LHCN-M2 (cell line): ENCODE measurements around the gene FAM193B. TPM values are rescaled to one million over a fixed set of nuclear protein-coding genes. Genes with fewer than 3 reads are reported as not detected.

Experiments
- DNase-seq: peaks from one replicate; pipeline ENCODE4 v3.0.0-alpha.2; 2012; ENCODE audit warnings: low read depth
- total RNA-seq: library from RNA; depleted of rRNA; stranded (reverse); fragments of >200 nt; gene quantifications from 2 replicates; pipeline ENCODE4 v1.2.3, GENCODE V29; 2014

FAM193B gene
- total RNA-seq, 1 experiment from 2014 or later, result 24.5 TPM

DNA sequence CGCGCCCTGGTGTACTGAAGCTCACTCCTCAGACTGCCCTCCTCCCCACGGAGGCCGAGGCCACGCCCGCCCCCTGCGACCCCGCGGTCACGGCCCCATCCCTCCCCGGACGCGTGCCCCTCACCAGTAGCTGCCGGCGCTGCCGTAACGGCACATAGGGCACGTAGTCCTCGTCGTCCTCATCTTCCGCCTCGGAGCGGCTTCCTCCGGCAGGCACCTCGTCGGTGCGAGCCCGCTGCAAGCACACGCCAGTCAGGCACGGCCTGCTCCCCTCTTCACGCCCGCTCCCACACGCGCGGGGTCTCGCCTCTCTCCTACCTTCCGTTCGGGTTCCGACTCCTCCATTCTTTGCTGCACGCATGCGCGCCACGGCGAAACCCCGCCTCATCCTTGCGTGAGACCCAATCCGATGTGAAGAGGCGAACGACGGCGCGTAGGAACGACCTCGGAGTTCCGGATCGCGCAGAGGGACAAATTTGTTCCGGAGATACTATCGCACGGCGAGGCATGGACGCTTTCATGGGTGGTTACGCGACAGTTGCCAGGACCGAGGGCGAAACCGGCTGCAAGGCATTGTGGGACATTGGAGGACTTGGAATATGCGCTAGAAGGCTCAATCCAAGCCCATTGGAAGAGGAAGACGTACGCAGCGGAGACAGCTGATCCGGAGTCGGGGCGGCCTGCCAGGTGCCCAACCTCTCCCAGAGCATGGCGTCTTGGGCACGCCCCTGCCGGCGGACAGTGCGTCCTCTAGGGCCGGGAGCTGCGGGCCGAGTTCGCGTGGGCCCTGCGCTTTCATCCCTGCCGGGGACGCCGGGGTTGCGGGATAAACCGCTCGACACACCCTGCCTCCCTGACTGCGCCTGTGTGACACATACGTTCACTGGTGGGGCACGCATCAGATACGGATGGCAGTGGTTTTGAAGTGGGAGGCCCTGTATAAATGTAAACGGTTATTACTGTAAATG is 37.5 kb downstream of the FAM193B start, which contains the start of gene DDX41:
TSS of gene DDX41 (minus strand) at position 361 of the 968 bp plus-strand sequence. CDS start at position 345, 16 bp downstream.
- peak; percentile 99 for DNase-seq

DNA sequence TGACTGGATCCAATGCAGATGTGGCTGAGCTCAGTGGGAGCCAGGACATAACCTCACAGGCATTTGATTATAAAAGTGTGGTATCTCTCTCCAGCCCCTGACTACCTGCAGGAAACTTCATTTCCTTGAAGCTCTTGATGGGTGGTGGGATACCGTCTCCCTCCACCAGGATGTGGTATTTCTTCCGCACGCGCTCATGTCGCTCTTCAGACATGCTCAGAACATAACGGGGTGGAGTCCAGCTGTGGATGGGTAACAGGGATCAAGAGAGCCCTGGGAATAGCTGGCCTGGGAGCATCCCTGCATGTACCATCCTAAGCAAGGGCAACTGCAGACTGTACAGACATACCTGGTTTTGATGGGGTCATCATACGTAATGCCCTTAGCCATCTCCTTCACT is 38.8 kb downstream of the FAM193B start:
- no peak for DNase-seq

DNA sequence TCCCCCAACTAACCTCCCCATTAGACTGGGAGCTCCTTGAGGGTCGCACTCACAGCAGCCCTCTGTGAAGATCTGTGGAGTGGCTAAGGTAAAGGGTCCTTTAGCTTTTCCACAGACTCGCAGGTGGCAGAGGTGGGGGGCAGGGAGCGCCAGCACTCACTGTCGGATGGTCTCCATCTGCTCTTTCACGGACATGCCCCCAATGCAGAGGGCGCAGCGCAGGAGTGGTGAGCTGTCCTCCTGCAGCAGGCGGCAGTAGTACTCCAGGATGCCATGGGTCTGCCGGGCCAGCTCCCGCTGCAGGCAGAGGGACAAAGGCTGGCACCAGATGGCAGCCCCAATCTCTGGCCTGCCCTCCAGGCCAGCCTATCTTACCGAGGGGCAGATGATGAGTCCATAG is 39.8 kb downstream of the FAM193B start:
- no peak for DNase-seq

DNA sequence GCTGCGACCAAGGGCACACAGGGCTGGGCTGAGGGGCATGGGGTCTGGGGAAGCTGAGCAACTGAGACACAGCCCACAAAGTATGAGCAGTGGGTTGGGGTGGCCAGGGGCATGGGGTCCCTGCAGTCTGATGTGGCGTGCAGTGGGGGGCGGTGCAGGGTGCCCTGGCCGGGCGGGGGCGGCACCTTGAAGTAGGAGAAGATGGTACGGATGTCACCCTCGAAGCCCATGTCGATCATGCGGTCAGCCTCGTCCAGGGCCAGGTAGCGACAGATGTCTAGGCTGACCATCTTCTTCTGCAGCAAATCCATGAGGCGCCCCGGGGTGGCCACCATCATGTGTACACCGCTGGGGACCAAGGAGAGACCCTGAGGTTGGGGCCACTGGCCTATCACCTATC is 40.9 kb downstream of the FAM193B start:
- no peak for DNase-seq

DNA sequence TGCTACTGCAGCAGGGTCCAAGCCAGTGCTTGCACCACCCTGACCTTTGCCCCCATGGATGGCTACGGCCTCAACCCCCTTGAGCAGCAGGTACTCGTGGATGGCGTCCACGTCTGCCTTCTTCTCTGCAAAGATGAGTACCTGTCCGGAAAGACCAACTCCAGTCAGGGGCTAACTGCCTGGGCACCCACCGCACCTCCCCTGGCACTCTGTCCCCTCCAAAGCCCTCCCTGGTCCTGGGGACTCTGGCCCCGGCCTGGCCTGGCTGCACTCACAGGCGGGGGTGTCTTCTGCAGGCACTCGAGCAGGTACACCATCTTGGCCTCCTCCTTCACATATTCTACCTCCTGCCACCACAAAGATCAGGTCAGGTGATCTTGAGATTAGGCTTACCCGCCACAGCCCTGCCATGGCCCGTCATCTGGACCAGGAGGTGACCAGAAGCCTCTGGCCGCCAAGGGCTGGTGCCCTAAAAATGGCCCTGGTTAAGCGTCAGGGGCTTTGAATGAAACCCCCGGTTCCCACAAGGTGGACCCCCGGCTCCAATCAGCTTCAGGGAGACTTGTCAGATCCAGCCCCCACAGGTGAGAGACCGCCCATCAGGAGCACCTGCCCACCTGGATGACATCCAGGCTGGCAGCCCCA is 41.5 kb downstream of the FAM193B start:
- no peak for DNase-seq

DNA sequence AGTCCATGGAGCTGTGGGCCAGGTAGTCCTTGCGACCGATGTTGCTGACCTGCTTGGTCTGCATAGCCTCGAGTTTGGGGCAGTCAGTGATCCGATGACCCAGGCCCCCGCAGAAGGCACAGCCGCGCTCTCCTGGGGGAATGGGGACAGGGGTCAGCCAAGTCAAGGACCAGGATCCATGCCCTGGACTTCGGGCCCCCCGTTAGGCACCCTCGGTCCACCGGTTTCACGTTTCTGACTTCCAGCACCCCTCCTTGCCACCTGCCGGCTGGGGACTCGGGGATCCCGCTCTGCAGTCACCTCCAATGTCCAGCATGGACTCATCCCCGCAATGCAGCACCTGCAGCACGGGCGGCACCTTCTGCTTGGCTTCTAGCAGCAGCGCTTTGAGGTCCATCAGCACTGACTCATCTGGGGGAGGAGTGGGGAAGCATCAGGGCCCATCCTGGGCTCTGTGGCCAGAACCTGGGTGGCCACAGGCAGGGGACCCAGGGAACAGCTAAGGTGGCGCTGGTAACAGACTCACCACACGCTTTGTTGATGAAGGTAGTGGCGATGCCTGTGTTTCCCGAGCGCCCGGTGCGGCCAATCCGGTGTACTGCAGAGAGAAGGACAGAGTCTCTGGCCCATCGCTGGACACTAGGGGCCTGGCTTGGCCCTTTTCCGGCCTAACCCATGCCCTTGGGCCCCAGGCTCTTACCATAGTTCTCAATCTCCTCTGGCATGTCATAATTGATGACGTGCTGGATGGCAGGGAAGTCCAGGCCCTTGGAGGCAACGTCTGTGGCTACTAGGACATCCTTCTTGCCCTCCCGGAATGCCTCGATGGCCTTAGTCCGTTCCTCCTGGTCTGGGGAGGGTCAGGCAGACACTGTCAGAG is 42.3 kb downstream of the FAM193B start:
- DNase-seq, result no peak

DNA sequence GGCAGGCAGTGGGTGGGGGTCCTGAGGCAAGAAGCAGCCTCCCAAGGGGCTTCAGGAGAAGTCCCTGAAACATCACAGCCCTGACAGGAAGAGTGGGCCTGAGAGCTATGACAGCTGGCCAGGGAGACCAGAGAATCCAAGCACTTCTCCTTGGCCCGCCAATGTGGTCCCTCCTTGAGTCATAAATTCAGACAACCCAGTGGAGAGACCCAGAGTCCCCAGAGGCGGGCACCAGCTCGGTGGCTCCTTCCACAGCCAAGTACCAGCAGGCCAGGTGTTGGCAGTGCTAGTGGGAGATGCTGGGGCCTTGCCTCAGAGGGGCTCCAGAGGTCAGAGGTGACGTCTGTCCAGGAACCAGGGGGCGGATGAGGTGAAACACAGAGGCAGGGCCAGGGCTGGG is 43.2 kb downstream of the FAM193B start:
- no peak for DNase-seq

DNA sequence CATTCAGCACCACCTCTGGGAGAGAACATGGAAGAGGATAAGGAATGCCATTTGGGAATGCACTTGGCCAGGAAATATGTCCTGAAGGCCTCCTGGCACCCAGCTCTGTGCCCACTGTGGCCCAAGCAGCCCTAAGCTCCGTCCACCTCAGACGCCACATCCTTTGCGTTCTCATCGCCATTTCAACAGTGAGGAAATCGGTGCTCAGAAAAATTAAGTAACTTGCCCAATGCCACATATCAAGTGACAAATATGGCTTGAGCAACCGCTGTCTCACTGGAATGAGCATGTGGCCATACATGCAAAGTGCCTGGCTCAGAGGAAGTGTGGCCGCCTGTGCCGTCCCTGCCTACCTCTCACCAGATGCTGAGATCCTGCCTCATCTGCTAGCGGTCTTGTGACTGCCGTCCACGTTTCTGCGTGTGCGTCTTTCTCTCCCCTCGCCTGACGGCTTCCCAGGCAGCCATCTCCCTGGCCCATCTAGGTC is 43.8 kb downstream of the FAM193B start:
- DNase-seq, result no peak

DNA sequence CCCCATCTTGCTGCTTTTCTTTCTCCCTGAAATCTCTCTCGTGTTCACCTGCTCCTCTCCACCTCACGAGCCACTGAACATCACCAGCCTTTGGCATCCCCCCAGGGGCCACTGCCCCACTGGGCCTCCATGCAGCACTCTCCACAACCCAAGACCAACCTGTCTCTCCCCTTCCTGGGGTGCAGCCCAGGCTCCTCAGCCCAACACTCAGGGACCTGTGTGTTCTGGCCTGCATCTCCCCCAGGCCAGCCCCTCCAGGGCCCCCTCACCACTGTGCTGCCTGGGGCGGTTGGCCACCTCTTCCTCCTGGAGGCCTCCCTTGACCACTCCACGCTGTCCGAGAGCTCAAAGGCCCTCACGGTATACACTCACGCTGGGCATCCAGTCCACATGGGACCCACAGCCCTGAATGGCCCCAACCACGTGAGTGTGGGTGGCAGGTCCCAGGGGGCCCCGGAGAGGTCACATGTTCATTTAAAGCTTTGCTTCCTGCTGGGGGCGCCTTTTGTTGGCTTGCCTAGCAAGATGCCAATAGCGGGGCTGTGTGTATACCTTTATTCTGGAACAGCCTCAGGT is 44.3 kb downstream of the FAM193B start:
- no peak for DNase-seq

DNA sequence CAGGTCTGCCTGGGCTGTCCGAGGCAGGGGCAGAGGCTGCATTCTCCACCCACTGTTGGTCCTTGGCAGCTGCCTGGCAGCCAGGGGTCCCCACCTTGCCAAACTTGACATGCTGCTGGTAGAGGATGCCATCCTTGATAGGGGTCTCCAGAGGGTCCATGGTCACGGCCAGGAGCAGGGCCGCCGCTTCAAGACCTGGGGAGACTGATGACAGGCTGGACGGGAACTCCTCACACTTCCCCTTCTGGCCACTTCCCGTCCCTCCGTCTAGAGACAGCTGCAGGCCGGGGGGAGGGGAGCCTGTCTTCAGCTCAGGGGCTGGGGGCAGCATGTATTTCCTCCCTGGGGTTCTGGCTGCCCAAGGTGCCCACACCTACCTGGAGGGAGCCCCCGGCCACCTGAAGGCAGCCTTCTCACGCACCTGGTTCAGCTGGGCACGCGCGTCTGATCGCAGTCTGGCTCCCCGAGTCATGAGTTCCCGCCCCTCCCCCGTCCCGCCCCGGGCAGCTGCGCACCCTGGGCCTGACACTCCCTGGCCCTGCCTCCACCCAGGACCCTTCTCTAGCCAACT is 44.9 kb downstream of the FAM193B start, which contains the start of gene DOK3:
TSS of gene DOK3 (minus strand) at position 446 of the 571 bp plus-strand sequence. CDS start at position 160, 286 bp downstream.
- peak; percentile 58 for DNase-seq

DNA sequence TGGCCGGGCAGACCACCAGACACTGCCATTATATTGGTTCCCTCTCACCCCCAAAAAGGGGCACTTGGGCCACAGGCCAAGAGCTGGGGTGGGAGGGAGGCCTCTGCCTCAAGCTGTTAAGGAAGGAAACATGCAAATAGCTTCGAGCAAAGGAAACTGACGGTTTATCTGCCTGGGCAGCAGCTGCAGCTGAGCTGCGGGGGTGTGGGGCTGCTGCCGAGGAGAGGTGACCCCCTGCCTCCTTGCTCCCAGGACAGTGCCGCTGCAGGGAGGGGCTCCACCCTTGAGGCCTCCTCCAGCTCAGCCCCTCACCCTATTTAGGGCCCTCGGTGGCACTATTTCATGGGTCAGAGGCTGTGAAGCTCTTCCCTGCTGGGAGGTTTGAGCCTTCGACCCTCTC is 45.5 kb downstream of the FAM193B start:
- DNase-seq, result no peak

DNA sequence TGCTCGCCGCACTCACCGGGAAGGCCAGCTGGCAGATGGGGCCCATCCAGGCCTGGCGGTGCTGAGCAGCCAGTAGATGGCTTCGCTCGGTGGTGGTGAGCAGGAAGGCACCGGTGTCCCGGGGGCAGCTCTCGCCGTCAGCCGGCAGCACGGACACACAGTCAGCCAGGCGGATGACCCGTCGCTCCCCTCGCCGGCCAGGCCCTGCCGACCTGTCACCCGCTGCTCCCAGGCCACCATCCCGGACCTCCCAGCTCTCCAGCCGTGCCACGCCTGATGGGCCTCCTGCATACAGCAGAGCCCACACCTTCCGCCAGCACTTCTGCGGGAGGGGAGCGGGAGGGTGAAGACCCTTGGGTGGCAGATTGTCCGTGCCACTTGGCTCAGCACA is 46.1 kb downstream of the FAM193B start:
- DNase-seq, result no peak

DNA sequence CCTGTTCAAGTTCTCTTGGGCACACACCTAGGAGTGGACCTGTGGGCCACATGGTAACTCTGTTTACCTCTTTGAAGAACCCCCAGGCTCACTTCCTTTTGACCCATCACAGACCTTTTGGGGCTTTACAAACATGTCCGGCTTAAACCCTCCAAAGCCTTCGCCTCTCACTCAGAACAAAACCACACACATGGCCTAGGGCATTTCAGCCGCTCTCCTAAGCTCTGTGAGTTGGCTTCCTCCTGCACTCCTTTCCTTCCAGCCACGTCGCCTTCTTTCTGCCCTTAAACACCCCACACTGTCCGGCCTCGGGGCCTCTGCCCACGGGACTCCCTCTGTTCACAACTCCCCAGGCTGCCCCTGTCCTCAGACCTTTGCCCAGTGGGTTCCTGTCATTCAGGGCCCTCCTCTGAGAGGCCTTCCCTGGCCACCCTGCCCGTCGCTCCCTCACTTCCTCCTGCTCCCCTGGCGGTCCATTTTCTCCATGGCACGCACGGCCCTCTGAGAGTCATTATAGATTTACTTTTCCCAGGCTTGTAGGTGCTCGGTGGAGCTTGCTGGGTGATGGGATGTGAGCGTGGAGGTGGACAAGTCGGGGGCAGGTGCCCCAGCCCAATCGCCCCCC is 46.7 kb downstream of the FAM193B start:
- no peak for DNase-seq

DNA sequence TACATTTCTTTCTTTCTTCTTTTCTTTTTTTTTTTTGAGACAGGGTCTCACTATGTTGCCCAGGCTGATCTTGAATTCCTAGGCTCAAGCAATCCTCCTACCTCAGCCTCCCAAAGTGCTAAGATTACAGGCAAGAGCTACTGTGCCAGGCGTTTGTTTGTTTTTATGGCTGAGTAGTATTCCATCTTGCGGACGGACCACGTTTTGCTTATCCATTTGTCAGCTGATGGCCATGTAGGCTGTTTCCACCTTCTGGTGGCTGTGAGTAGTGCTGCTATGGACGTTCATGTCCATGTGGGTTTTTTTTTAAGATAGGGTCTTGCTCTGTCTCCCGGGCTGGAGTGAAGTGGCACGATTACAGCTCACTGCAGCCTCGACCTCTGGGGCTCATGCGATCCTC is 47.2 kb downstream of the FAM193B start:
- DNase-seq, result peak; percentile 26

DNA sequence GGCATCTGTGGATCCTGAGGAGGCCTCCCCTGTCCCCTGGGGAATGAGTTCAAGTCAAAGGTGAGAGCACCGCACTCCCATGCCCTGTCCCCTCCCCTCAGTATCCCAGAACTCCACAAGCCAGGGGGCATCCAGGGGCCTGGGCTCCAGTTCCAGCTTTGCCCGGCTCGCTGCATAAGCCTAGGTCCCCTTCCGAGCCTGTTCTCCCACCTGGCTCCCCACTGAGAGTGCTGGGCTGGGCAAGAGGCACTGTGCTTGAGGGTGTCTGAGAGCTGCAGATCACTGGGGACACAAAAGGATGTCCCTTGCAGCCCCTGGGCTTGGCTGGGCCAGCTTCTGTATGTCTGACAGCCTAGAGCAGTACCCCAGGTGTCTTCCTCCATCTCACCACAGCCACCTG is 49.3 kb downstream of the FAM193B start:
- no peak for DNase-seq

DNA sequence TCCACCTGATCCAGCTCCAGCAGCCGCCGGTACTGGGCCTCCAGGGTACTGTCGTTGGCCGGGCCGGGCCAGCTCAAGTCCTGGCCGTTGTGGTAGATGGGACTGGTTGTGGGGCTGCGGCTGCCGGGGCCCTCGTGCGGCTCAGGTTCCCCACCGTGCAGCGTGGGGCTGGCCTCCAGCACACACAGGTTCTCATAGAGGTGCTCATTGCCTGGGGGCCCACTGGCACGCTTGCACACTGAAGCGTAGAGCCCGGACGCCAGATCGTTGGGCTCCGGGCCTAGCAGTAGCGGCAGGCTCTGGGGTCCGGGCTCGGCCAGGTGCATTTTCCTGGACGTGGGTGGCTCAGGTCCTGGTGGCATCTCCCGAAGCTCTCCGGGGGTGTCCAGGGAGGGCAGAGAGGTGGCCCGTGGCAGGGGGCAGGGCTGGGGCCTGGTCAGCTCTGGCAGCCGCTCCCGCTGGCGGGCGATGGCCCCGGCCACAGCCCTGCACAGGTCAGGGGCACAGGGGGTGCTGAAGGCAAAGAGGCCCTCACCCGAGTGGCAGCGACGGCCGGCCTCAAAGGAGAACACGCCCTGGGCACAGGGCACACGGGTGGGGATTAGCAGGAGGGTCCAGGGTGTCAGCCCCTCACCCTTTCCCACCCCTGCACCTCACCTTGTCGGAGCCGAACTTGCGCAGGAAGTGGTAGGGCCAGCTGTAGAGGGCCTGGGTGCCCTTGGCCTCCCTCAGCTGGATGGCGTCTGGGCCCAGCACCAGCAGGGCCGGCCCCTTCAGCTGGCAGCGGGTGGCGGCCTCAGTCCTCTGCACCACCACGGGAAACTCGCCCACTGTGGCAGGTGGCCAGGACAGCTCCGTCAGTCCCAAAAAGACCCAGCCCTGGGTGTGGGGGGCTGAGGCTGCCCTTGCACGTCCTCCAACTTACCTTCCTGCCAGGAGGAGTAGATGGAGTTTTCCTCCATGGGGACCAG is 50.0 kb downstream of the FAM193B start:
- DNase-seq, result no peak

DNA sequence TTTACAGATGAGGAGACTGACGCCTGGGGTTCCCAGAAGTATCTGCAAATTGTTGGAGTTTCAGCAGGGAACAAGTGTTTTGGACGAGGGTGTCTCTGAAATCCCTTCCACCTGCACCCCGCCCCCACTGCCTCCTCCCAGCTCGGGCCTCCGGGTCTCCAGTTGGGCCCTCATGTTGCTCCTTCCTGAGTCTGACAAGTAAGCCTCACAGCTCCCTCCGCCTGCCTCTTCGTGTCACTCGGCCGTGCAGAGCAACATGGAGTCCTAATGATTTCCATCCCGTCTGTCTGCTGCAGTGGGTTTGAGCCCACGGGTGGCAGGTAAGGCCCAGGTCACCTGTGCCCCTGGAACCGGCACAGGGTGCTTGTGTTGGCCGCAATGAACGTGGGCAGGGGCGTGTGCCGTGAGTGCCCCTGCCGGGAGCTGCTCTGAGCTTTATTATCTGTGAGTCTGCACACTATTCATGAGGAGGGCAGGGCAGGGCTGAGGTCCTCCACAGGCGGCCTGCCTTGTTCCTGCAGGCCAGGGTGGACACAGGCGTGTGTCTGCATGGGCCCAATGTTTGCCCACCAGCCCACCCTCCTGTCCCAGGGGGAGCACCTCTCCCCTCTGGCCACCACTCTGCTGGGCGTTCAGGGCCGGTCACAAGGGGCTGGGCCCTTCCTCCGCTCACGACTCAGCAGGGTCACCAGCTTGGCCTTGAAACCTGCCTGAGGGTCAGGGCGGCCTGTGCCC is 50.8 kb downstream of the FAM193B start:
- no peak for DNase-seq

DNA sequence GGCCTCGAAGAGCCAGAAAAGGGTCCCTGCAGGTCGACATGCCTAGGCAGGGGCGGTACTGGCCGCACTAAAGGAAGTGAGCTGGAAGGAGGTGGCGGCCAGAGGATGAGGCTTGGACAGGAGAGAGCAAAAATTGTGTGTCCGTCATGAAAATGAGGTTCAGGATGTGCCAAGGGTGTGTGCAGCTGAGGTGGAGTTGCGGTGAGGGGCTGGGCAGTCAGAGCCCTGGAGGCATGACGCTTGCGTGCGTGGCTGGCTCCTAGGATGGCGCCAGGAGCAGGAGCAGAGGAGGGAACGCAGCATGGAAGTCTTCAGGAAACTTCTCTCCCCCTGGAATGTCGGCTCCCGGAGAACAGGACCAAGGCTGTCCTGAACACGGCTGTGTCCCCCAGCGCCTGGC is 51.5 kb downstream of the FAM193B start:
- DNase-seq, result no peak
